Activated B cell treated with CpG ODN at 0.5 μM for 24 hours (primary cell): ENCODE data around the gene TPD52L1. TPM values are rescaled to one million over a fixed set of nuclear protein-coding genes. Genes with fewer than 3 reads are reported as not detected.

ENCODE experiments used
- ATAC-seq: fragments of 200-7000 bp; cut with Tn5 transposase; one replicate; pipeline ENCODE4 v1.10.0; 2021; ENCODE audit warnings: low read depth, mild to moderate bottlenecking, moderate library complexity
- CTCF ChIA-PET: fragments of 350-600 bp; sonication (Branson Sonifier 250); formaldehyde crosslinking; loops from one replicate; lab custom pipeline; 2021; ENCODE audit warnings: antibody characterized with exemption; lab: Charles Lee
- POLR2A ChIA-PET: fragments of 350-600 bp; sonication (Branson Sonifier 250); formaldehyde crosslinking; loops from one replicate; lab custom pipeline; 2021; ENCODE audit warnings: antibody characterized with exemption; lab: Charles Lee
- DNase-seq: peaks from one replicate; pipeline ENCODE4 v3.0.0; 2022
- H3K27ac Mint-ChIP-seq: one replicate; pipeline ENCODE4 v1.8.0; 2020; ENCODE audit warnings: mixed read lengths
- H3K27me3 Mint-ChIP-seq: one replicate; pipeline ENCODE4 v1.8.0; 2021; ENCODE audit warnings: mixed read lengths
- H3K36me3 Mint-ChIP-seq: one replicate; pipeline ENCODE4 v1.8.0; 2021; ENCODE audit warnings: low read depth, mixed read lengths
- H3K4me1 Mint-ChIP-seq: one replicate; pipeline ENCODE4 v1.8.0; 2021; ENCODE audit warnings: mixed read lengths
- H3K4me3 Mint-ChIP-seq: one replicate; pipeline ENCODE4 v1.8.0; 2020; ENCODE audit warnings: mild to moderate bottlenecking, mixed read lengths
- H3K9me3 Mint-ChIP-seq: one replicate; pipeline ENCODE4 v1.8.0; 2020; ENCODE audit warnings: mixed read lengths
- intact Hi-C: fragments of 100-400 bp; cut with micrococcal nuclease; formaldehyde crosslinking; loops from one replicate; pipeline ENCODE4 v1.15.1; 2024
- total RNA-seq: library from RNA; stranded (reverse); gene quantifications from 2 replicates; pipeline ENCODE4 v1.2.3, GENCODE V29; 2022
- TF ChIP-seq, protein P1 (sequence below): fragments of 200-600 bp; IDR thresholded peaks from one replicate; pipeline ENCODE4 v1.8.0; 2022; ENCODE audit warnings: antibody characterized with exemption, mild to moderate bottlenecking

Gene TPD52L1
- total RNA-seq, 1 donor from 2014 or later: not detected

DNA sequence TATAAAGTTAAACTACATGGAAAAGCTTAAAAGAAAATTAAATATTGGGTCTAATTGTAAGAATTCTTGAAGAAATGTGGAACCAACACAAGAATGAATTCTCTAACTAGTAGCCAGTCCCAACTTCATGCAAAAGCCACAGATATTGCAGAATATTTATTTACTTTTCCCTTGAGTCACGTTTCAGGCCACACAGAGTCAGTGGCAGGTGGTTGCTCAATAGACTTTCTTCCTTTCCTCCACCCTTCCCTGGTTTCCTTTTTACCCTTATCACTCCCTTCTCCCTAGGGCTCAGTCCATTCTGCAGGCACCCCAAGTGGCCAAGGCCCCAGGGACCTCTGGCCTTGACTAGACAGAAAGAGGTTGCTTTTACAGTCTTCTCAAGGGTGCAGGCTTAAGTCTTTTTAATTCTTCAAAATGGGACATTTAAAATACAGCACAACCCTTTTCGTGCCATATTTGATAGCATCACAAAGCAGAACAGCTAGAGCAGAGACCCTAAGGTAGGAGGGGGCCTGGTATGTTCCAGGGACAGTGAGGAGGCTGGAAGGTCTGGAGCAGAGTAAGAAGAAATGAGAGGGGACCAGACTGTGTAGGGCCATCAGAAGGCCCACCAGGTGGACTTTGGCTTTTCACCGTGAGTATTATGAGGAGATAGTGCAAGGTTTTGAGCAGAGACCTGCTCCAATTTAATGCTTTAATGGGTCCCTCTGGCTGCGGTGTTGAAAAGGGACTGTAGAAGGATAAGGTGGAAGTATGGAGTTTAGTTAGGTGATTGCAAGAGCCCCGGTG, 83.2 kb downstream of the TPD52L1 start:
- no peak for DNase-seq
- peaks cover 23% of the 10 kb centered on the region for H3K9me3 Mint-ChIP-seq
- H3K4me1 Mint-ChIP-seq: no peaks in the 10 kb centered on the region
- no peak for ATAC-seq
- H3K36me3 Mint-ChIP-seq: no peaks in the 10 kb centered on the region
- CTCF ChIA-PET: no interaction called here
- H3K27me3 Mint-ChIP-seq: no peaks in the 10 kb centered on the region
- TF ChIP-seq, protein P1, sequence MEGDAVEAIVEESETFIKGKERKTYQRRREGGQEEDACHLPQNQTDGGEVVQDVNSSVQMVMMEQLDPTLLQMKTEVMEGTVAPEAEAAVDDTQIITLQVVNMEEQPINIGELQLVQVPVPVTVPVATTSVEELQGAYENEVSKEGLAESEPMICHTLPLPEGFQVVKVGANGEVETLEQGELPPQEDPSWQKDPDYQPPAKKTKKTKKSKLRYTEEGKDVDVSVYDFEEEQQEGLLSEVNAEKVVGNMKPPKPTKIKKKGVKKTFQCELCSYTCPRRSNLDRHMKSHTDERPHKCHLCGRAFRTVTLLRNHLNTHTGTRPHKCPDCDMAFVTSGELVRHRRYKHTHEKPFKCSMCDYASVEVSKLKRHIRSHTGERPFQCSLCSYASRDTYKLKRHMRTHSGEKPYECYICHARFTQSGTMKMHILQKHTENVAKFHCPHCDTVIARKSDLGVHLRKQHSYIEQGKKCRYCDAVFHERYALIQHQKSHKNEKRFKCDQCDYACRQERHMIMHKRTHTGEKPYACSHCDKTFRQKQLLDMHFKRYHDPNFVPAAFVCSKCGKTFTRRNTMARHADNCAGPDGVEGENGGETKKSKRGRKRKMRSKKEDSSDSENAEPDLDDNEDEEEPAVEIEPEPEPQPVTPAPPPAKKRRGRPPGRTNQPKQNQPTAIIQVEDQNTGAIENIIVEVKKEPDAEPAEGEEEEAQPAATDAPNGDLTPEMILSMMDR: no peak
- H3K27ac Mint-ChIP-seq: no peak overlapping the region
- POLR2A ChIA-PET: no interaction called here
- intact Hi-C loops: no loop called here
- H3K4me3 Mint-ChIP-seq: no peak overlapping the region

DNA sequence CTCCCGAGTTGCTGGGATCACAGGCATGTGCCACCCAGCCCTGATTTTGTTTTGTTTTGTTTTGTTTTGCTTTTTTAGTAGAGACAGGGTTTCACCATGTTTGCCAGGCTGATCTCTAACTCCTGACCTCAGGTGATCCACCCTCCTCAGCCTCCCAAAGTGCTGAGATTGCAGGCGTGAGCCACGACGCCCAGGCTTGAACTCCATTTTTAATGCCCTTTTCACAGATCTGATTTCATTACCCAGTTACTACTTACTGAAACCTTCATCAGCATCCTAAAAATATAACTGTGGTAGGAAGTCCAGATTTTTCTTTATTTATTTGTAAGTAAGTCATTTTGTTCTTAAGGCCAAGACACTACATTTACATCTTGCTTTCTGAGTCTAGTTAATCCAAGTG, 84.2 kb downstream of the TPD52L1 start:
- H3K9me3 Mint-ChIP-seq: peaks cover 32% of the 10 kb centered on the region
- POLR2A ChIA-PET: no interaction called here
- H3K36me3 Mint-ChIP-seq: no peaks in the 10 kb centered on the region
- TF ChIP-seq, protein P1: no peak
- no peaks in the 10 kb centered on the region for H3K27me3 Mint-ChIP-seq
- CTCF ChIA-PET: no interaction called here
- H3K4me1 Mint-ChIP-seq: no peaks in the 10 kb centered on the region
- ATAC-seq (no peak), DNase-seq (no peak)
- H3K27ac Mint-ChIP-seq: no peak overlapping the region
- H3K4me3 Mint-ChIP-seq: no peak overlapping the region
- intact Hi-C loops: no loop called here

DNA sequence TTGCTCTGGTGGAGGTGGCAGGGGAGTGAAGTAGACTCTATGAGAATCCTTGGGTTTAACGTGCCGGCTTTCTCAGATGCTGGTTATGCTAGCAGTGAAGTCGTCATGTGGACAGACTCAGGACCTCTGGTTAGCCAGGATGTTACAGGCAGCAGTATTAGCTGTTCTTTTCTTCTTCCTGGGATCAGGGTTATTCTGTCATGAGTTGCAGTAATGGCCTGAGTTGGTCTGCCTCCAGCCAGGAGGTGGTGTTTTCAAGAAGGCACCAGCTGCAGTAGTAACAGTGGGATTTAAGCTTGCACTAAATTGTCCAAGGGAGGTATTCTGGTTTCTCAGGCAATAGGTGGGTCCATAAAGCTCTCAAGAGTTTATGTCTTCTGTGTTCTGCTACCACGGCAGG, 91.5 kb downstream of the TPD52L1 start:
- ChIA-PET CTCF (no interaction called here), POLR2A (no interaction called here)
- DNase-seq (no peak), ATAC-seq (no peak)
- TF ChIP-seq, protein P1: no peak
- H3K4me1 Mint-ChIP-seq: no peaks in the 10 kb centered on the region
- intact Hi-C loops: no loop called here
- H3K4me3 Mint-ChIP-seq: no peak overlapping the region
- H3K36me3 Mint-ChIP-seq: no peaks in the 10 kb centered on the region
- peaks cover 32% of the 10 kb centered on the region for H3K9me3 Mint-ChIP-seq
- H3K27me3 Mint-ChIP-seq: no peaks in the 10 kb centered on the region
- no peak overlapping the region for H3K27ac Mint-ChIP-seq

DNA sequence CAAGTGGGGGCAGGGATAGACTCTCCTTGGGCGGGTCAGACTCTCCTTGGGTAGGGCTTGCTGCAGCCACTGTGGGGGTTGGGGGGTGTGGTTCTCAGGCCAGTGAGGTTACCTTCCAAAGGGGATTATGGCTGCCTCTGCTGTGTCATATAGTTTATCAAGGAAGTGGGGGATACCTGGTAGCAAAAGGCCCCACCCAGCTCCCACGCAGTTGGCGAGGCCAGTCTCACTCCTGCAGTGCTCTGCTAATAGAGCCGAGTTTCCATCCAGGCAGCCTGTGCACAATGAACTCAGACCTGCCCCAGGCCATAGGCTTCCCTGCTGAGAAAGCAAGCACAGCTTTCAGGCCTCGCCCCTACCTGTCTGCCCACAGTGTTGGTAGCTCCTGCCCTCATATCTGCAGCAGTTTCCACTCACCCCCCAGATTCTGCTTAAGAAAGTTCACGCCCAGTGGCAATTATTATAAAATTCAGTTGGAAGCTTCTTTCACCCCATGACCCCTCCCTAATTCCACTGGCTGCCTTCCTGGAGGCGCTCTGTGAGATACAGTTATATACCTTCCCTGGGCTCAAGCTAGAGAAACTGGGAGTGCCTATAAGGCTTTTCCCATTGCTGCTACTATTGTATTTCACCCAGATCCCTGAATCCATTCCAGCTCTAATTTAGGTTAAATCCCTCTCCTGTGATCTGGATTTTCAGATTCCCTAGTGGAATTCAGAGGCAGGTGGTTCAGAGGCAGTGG, 92.1 kb downstream of the TPD52L1 start:
- TF ChIP-seq, protein P1: no peak
- H3K4me3 Mint-ChIP-seq: no peak overlapping the region
- ChIA-PET CTCF (no interaction called here), POLR2A (no interaction called here)
- no peaks in the 10 kb centered on the region for H3K36me3 Mint-ChIP-seq
- no peak overlapping the region for H3K27ac Mint-ChIP-seq
- ATAC-seq (no peak), DNase-seq (no peak)
- no peaks in the 10 kb centered on the region for H3K4me1 Mint-ChIP-seq
- H3K27me3 Mint-ChIP-seq: no peaks in the 10 kb centered on the region
- peaks cover 26% of the 10 kb centered on the region for H3K9me3 Mint-ChIP-seq
- intact Hi-C loops: no loop called here

DNA sequence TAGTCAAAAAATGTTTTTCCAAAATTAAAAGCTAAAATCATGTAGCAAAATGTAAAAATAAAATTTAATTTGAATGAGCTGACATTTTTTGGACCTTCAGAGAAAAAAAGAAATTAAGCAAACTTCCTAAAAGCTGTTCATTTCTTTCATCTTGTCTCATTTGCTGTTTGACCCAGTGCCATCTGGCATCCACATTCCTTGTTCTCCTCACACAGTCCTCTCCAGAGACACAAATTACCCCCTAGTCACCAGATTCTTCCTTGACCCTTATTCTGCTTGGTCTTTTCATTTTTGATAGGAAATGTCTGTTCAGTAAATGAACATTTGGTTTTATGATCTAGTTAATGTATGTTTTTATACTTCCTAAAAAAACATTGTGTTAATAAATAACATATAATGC, 93.0 kb downstream of the TPD52L1 start:
- Mint-ChIP-seq H3K9me3 (peaks cover 19% of the 10 kb centered on the region), H3K36me3 (no peaks in the 10 kb centered on the region), H3K4me1 (no peaks in the 10 kb centered on the region), H3K27me3 (no peaks in the 10 kb centered on the region), H3K4me3 (no peak overlapping the region), H3K27ac (no peak overlapping the region)
- TF ChIP-seq, protein P1: no peak
- intact Hi-C loops: no loop called here
- POLR2A ChIA-PET: no interaction called here
- CTCF ChIA-PET: no interaction called here
- ATAC-seq (no peak), DNase-seq (no peak)
